Tongue (tissue), 2 donors: Measurements from ENCODE around the gene TANC1. TPM values are rescaled to one million over a fixed set of nuclear protein-coding genes. Genes with fewer than 3 reads are reported as not detected.
A peak's percentile ranks its signal among the peaks of the same experiment; 100 is the strongest.

ENCODE experiments used
- DNase-seq: peaks from one replicate; pipeline ENCODE4 v3.0.0-alpha.2; 2015
- total RNA-seq: library from RNA; depleted of rRNA; stranded (reverse); fragments of >200 nt; gene quantifications from one replicate; pipeline ENCODE4 v1.2.3, GENCODE V29; 2014

The TANC1 gene
- total RNA-seq, 1 donor from 2014 or later = 53.3 TPM

- DNase-seq = no peak
Measured at GRCh38 chr2:159064446-159065301, 96.2 kb downstream of the TANC1 start.

GRCh38 chr2:159065313-159065712 is 96.9 kb downstream of the TANC1 start:
- no peak for DNase-seq

- DNase-seq = no peak
Measured at GRCh38 chr2:159065891-159066290, 97.5 kb downstream of the TANC1 start.

- DNase-seq = peak; percentile 59
Measured at GRCh38 chr2:159066541-159067156, 98.2 kb downstream of the TANC1 start.

GRCh38 chr2:159067971-159068370 is 99.5 kb downstream of the TANC1 start:
- DNase-seq = no peak

- DNase-seq = no peak
Measured at GRCh38 chr2:159069229-159069628, 100.8 kb downstream of the TANC1 start.

- no peak for DNase-seq
Measured at GRCh38 chr2:159070235-159070634, 101.8 kb downstream of the TANC1 start.

- DNase-seq = no peak
Measured at GRCh38 chr2:159071190-159071915, 102.9 kb downstream of the TANC1 start.

GRCh38 chr2:159072795-159073194 is 104.4 kb downstream of the TANC1 start:
- no peak for DNase-seq

- no peak for DNase-seq
Measured at GRCh38 chr2:159073256-159073655, 104.8 kb downstream of the TANC1 start.

GRCh38 chr2:159074605-159075004 is 106.2 kb downstream of the TANC1 start:
- DNase-seq = no peak

GRCh38 chr2:159075727-159076126 is 107.3 kb downstream of the TANC1 start:
- no peak for DNase-seq

GRCh38 chr2:159076241-159076640 is 107.8 kb downstream of the TANC1 start:
- no peak for DNase-seq

- DNase-seq = no peak
Measured at GRCh38 chr2:159077869-159078268, 109.4 kb downstream of the TANC1 start.

GRCh38 chr2:159078443-159078842 is 110.0 kb downstream of the TANC1 start:
- no peak for DNase-seq

- DNase-seq = no peak
Measured at GRCh38 chr2:159080641-159081040, 112.2 kb downstream of the TANC1 start.

- no peak for DNase-seq
Measured at GRCh38 chr2:159082119-159082518, 113.7 kb downstream of the TANC1 start.

GRCh38 chr2:159084384-159085370 is 116.2 kb downstream of the TANC1 start:
- no peak for DNase-seq

- peak; percentile 74 for DNase-seq
Measured at GRCh38 chr2:159086342-159086741, 117.9 kb downstream of the TANC1 start.

- no peak for DNase-seq
Measured at GRCh38 chr2:159086826-159087225, 118.4 kb downstream of the TANC1 start.

- no peak for DNase-seq
Measured at GRCh38 chr2:159088906-159089305, 120.5 kb downstream of the TANC1 start.

- DNase-seq = peak; percentile 80
Measured at GRCh38 chr2:159089543-159089942, 121.1 kb downstream of the TANC1 start.
